Amygdala (tissue), 56 donors: ENCODE data around the gene NOTCH4.
"Not testable (repeated sequence)": the region's sequence is repeated elsewhere in the genome, so short reads cannot be mapped to it uniquely, and the experiment has no call there.

Source experiments
- DNase-seq, 56 donors: peaks; one replicate each; lab custom pipeline; 2025; lab: John Stamatoyannopoulos, UW

Gene NOTCH4

GRCh38 chr6:32194825-32195651 lies 28.8 kb downstream of the NOTCH4 start:
- peak in 15 of 56 donors; percentile 12 to 73 (median 55) for DNase-seq

DNA sequence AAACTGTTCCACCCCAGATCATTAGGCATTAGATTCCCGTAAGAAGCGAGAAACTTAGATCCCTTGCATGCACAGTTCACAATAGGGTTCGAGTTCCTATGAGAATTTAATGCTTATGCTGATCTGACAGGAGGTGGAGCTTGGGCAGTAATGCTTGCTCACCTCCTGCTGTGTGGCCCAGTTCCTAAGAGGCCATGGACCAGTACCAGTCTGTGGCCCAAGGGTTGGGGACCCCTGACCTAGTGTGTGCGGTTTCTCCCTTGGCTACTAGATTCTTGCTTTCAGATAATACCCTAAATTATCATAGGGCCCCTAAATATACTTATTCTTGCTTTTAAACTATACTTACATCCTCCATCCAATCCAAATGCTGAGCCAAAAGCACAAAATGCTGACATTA lies 29.5 kb downstream of the NOTCH4 start:
- DNase-seq = no peak

DNA sequence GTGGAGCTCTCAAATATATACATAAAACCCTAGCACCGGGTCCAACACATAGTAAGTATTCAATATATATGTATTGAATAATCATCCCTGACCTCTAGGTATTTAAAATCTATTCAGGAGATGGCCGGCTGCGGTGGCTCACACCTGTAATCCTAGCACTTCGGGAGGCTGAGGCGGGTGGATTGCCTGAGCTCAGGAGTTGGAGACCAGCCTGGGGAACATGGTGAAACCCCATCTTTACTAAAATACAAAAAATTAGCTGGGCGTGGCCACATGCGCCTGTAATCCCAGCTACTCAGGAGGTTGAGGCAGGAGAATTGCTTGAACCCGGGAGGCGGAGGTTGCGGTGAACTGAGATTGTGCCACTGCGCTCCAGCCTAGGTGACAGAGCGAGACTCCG lies 30.8 kb downstream of the NOTCH4 start:
- not testable (repeated sequence) for DNase-seq

DNA sequence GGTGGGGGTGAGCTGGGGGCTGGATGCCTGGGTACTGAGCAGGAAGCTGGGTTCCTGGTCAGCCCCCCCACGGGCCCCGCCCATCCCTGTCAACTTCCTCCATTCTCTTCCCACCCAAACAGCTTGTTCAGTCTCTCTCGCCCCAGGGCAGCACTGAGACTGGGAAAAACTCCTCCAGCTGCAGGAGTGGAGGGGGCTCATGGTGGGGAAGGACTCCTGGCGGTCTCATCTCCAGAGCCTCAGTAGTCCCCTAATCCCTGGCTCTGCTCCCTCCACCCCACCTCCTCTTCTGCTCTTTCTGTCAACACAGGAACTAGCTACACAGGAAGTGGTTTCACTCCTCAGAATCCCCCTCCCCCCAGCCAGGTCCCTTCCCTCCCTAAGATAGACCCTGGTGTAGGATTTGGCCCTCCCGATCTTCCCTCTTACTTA lies 31.2 kb downstream of the NOTCH4 start, which contains the start of gene GPSM3:
Gene GPSM3, minus strand, starts transcription at position 36 of the 432 bp plus-strand sequence. CDS start 130 bp downstream, outside the sequence.
- DNase-seq = peak in 7 of 56 donors; percentile 16 to 39 (median 23)

- no peak for DNase-seq
Observed at GRCh38 chr6:32191696-32192607, 31.9 kb downstream of the NOTCH4 start.

GRCh38 chr6:32190911-32191677 lies 32.8 kb downstream of the NOTCH4 start:
- no peak for DNase-seq

DNA sequence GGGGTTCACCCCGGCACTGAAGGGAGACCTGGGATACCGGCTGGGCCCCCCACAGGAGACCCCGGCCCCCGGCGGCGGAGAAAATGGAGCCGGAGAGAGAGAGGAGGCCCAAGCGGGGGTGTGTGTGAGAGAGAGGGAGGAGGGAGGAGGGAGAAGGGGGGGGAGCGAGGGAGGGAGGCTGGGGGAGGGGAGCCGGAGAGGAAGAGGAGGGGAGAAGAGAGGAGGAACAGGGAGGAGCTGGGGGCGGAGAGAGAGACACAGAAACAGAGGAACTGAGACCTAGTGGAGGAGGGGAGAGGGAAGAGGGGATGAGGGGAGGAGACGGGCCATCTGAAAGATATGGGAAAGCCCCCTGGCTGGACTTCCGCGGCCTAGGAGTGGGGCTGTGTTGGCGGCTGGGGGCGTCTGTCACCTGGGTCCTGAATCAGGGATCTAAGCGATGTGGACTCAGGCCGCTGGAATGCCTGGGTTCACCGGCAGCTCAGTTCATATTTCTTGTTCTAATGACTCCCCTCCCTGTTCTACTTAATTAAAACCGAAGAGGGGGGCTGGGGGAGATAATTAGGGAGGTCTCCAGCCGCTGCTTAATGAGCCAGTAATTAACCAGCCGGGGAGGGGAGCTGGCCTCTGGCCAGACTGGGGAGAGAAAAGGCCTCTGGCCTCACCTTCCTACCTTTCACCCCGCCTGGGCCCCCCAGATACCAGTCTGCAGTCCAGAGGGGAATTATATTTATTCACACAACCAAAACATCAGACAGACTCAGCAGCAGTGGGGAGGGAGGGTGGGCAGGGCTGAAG lies 33.6 kb downstream of the NOTCH4 start, which contains the start of gene PBX2:
Gene PBX2, minus strand, starts transcription at position 149 of the 798 bp plus-strand sequence. CDS start 287 bp downstream, outside the sequence.
- peak in 55 of 56 donors; percentile 38 to 95 (median 85) for DNase-seq

GRCh38 chr6:32189742-32190053 lies 34.2 kb downstream of the NOTCH4 start:
- DNase-seq = peak in 3 of 56 donors; percentile 63 to 83 (median 67)

DNA sequence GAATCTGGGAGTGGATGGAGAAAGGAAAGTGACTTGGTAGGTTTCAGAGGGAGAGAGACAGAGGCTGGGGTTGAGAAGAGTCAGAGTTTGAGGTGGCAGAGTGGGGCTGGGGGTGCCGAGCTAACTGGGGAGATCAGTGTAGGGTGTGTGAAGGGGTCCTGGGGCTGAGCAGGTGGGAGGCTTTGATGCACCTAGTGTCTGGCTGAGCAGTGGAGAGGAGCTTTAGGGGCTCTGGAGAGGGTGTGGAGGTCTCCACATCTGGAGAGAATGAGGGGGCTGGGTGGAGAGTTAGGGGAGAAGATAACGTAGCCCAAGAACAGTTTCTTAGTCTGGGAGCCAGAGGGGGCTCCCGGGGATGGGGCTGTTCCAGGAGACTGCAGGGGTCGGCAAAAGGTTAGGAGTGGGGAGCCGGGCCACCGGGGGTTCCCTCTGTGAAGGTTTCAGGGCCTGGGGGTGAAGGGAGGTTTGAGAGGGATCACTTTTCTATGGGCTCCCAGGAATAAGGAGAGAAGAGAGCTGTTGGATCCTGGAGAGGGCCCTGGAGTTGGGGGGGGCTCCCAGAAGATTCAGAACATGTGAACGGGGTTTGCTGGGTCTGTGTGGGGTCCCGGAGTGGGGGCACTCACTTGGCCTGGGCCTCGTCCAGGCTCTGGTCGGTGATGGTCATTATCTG lies 34.7 kb downstream of the NOTCH4 start:
- DNase-seq = peak in 2 of 56 donors; percentile 34 to 48

DNA sequence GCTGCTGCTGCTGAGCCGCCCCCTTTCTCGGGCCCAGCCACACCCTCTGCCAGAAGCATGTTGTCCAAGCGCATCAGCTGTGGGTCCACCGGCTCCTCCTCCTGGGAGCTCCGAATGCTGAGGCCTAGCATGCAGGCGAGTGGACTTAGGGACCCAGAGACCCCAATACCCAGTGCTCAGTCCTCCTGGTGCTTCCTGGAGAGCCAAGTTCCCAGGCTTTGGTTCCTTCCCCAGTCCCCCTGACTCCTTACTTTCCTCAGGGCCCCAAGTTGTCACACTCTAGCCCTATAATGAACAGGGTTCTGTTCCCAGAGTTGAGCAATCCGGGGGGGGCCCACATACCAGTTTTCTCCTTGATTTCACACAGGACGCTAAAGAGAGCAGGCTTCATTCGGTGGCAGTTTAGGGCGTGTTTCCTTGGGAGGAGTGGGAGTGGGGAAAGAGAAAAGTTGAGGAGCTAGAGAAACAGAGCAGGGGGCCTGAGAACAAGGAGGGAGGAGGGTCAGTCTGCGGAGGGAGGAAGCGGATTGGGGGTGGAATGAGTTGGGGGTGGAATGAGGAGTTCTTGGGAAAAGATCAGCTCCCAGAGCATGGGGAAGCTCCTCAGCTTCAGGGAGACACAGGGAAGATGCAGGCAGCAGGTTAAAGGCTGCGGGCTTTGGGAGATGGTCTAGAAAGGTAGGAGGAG lies 35.3 kb downstream of the NOTCH4 start:
- DNase-seq = no peak

DNA sequence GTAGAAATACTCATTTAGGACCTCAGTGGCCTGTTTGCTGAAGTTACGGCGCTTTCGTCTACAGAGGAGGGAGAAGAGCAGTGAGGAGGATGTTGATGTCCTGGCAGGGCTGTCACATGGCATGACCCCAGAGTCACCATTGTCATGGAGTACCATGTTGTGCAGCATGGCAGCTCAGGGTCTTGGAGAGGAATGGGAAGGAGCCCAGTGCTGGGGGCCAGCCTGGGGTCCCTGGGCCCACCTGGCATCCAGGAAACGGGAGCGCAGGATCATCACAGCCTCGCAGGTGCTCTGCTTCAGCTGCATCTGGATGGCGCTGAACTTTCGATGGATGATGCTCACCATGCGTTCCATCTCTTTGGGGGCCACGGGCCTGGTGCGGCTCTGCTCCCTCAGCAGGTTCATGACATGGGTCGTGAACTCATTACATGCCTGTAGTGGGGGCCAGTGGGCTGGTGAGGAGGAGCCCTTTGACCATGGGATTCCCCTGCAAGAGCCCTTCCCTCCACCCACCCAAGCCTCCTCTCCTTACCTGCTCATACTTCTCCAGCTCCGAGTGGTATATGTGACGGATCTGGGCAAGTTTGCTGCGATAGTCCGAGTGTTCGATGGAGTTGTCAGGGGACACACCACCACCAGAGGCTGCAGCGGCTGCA lies 36.0 kb downstream of the NOTCH4 start:
- DNase-seq = not testable (repeated sequence)

GRCh38 chr6:32187009-32187709 lies 36.7 kb downstream of the NOTCH4 start:
- DNase-seq = no peak

DNA sequence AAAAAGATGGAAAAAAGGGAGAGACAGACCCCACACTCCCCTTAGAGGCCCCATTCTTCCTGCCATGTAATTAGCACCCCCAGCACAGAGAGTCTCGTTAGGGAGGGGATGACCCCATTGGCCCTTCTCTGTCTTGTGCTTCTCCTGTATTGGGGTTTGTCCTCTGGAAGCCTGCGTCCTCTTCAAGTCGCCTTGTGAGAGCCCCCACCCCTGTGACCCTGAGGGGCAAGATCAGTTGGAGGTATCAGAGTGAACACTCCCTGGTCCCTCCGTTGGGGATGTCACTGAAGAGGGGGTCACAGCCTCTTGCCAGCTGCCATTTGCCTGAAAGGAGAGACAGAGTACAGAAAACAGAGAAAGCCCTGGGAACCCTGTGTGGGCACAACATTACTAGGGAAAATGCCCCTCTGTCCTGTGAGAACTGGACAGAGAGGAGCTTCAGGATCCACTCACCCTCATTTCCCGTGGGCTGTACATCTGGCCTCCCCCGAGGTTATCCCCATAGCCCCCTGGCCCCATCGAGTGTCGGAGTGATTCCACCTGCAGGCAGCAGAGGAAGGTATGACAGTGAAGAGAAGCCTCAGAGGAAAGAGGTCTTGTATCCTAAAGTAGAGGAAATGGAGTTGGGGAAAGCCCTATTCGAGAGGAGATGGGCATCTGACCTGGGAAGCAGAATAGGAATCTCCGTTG lies 37.6 kb downstream of the NOTCH4 start:
- not testable (repeated sequence) for DNase-seq

DNA sequence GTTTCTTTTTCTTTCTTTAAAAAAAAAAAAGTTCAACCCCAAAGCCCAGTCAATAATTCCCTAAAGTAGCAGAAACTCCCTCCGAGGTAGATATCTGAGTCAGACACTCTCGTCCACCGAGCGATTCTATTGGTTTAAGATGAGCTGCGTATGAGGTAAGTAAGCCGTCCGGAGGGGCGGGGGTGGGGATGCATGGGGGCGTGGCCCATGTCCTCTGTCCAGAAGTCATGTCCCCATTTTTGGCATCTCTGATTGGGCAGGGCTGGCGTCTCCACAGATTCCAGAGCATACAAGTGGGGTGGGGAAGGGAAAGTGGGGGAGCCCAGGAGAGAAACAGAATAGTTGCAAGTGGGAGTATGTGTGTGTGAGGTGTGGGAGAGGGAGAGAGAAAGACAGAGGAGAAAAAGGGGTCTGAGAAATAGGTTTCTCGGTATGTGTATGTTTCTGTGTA lies 38.2 kb downstream of the NOTCH4 start:
- DNase-seq = peak in 8 of 56 donors; percentile 8 to 48 (median 18)

- DNase-seq = no peak
Observed at GRCh38 chr6:32184084-32184640, 39.7 kb downstream of the NOTCH4 start, which contains the start of gene AGER. AGER (minus strand) TSS chr6:32184253; CDS start chr6:32184222, 31 bp downstream.
